A549 treated with dexamethasone at 1 μM for 4 hours (cell line): ENCODE data around the gene ADIRF. TPM values are rescaled to one million over a fixed set of nuclear protein-coding genes. Genes with fewer than 3 reads are reported as not detected.

Experiments
- total RNA-seq: library from RNA; stranded (reverse); fragments of 200-300 nt; extraction: Qiagen RNA extraction; gene quantifications from 5 replicates; pipeline ENCODE4 v1.2.3, GENCODE V29; 2022

The ADIRF gene
- total RNA-seq: 0.14 TPM in 1 of 5 replicates, not detected in the others

GRCh38 chr10:86968271-86968993, at the start of gene ADIRF:
Gene ADIRF, plus strand, starts transcription at chr10:86968482. Its CDS starts 63 bp downstream, at chr10:86968545.

GRCh38 chr10:86957471-86958115, 10.7 kb upstream of the ADIRF start, which contains the start of gene MMRN2:
Gene MMRN2, minus strand, starts transcription at chr10:86957615. Its CDS starts 74 bp downstream, at chr10:86957541.

GRCh38 chr10:86958116-86958900, 10.0 kb upstream of the ADIRF start, which contains the start of gene SNCG:
Gene SNCG, plus strand, starts transcription at chr10:86958599. Its CDS starts 99 bp downstream, at chr10:86958698.

GRCh38 chr10:87020056-87020455, 51.8 kb downstream of the ADIRF start, which contains the start of gene FAM25A:
Gene FAM25A, plus strand, starts transcription at chr10:87020294. Its CDS starts 31 bp downstream, at chr10:87020325.

Other genes starting within 250 kb of the ADIRF start
- 18.9 to 30.9 TPM (median 29.2 TPM) in 5 replicates for gene BMPR1A, start 211.9 kb upstream of the ADIRF start, total RNA-seq
- 0.66 to 1.5 TPM (median 0.81 TPM) in 5 replicates for gene MMRN2, start 10.9 kb upstream of the ADIRF start, total RNA-seq
- 9.6 to 14.3 TPM (median 13.3 TPM) in 5 replicates for gene SNCG, start 9.9 kb upstream of the ADIRF start, total RNA-seq
- not detected in 5 replicates for gene FAM25A, start 51.8 kb downstream of the ADIRF start, total RNA-seq
- 94.0 to 106 TPM (median 103 TPM) in 5 replicates for gene GLUD1, start 126.4 kb downstream of the ADIRF start, total RNA-seq
- 26.2 to 31.3 TPM (median 27.4 TPM) in 5 replicates for gene SHLD2, start 126.7 kb downstream of the ADIRF start, total RNA-seq